ENCODE measurements around the gene SCNN1A. TPM values are rescaled to one million over a fixed set of nuclear protein-coding genes. Genes with fewer than 3 reads are reported as not detected.

Gene SCNN1A
- total and polyA plus RNA-seq, 7 donors = 0.82 to 169 (median 7.2) TPM

DNA sequence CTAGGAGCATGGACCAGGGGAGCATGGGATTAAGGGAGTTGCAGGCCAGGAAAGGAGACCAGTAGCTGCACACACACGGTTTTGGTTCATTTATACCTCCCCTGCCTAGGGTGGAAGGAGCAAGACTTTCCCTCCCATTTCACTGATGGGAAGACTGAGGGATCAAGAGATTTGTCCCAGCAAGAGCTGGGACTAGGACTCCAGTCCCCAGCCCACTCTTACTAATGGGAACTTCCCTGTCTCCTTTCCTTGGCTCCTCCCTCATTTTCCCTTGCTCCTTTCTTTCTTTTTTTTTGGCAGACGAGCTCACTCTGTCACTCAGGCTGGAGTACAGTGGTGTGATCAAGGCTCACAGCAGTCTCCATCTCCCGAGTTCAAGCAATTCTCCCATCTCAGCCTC, 13.0 kb downstream of the SCNN1A start:
- H3K4me3 ChIP-seq = no peak overlapping the region
- no peak for TF ChIP-seq POLR2AphosphoS5 (IDR thresholded peaks at IDR 0.05)
- no peak for TF ChIP-seq POLR2A (IDR thresholded peaks at IDR 0.05)
- no peak for TF ChIP-seq EP300 (IDR thresholded peaks at IDR 0.05)
- TF ChIP-seq CTCF (IDR thresholded peaks at IDR 0.05) = no peak
- WGBS, 2 donors = 45 to 72% methylated on average over 3 of the region's 3 CpGs
- H3K4me1 ChIP-seq = peaks cover 0 to 27% (median 17%) of the 10 kb centered on the region in 4 donors
- DNase-seq = no peak
- peak overlapping the region; percentile 39 to 98 (median 94) for H3K27ac ChIP-seq
- H3K9me3 ChIP-seq = no peaks in the 10 kb centered on the region
- H3K36me3 ChIP-seq = no peaks in the 10 kb centered on the region
- H3K27me3 ChIP-seq = no peaks in the 10 kb centered on the region
- intact Hi-C loops (cut with DNase I) = no loop called here

GRCh38 chr12:6361834-6362233, 13.5 kb downstream of the SCNN1A start:
- H3K27ac ChIP-seq = peak overlapping the region; percentile 39 to 98 (median 94)
- H3K27me3 ChIP-seq = no peaks in the 10 kb centered on the region
- H3K4me3 ChIP-seq = no peak overlapping the region
- DNase-seq = no peak
- H3K36me3 ChIP-seq = no peaks in the 10 kb centered on the region
- H3K4me1 ChIP-seq = peaks cover 0 to 27% (median 16%) of the 10 kb centered on the region in 4 donors
- no peaks in the 10 kb centered on the region for H3K9me3 ChIP-seq
- 41 to 70% methylated on average over 14 of the region's 14 CpGs for WGBS, 2 donors
- intact Hi-C loops (cut with DNase I) = loop anchor here (2.0 kb wide), 1 partner anchor 19 kb away; the partner anchor contains the start of gene TNFRSF1A
- TF ChIP-seq POLR2AphosphoS5 (IDR thresholded peaks at IDR 0.05) (peak in 1 of 4 donors; percentile 7), EP300 (IDR thresholded peaks at IDR 0.05) (no peak), POLR2A (IDR thresholded peaks at IDR 0.05) (no peak)

DNA sequence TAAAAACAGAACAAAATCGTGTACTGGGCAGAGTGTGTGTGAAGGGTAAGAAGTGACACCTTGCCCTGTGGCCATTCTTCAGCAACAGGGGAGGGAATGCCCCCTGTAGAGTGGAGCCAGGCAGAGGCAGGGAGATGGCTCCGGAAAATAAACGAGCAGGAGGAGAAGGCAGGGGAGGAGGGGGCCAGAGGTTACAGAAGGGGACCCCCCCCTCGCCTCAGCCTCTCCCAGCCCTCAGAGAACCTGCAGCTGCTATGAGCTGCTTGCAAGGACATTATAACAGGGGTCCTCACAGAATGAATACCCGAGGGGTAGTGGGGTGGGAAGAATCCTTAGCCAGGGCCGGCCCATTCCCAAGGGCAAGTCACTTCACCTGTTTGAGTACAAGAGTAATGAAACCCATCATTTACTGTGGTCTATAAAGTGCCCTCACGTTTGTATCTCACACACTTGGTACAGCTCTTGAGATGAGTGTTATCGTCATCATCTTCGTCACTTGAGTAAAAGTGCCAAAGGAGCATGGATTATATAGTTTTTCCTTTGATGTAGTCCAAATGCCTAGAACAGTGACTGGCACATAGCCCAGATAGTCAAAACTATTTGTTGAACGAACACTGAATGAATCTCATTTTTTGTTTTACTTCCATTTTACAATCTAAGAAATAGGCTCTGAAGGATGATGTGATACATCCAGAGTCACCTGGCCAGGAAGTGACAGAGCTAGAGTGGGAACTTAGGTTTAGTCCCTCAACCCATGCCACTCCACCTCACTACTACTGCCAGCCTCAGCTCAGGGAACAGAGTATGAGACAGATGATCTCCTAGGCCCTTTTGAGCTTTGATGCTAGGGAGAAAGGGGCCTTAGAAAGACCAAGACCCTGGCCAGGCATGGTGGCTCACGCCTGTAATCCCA, 14.5 kb downstream of the SCNN1A start:
- intact Hi-C loops (cut with DNase I) = loop anchor here (2.0 kb wide), 1 partner anchor 18 kb away; the partner anchor contains the start of gene TNFRSF1A
- Histone ChIP-seq H3K27me3 (no peaks in the 10 kb centered on the region), H3K9me3 (no peaks in the 10 kb centered on the region), H3K4me3 (no peak overlapping the region), H3K27ac (peak overlapping the region; percentile 39 to 98 (median 94)), H3K4me1 (peaks cover 0 to 27% (median 16%) of the 10 kb centered on the region in 4 donors), H3K36me3 (no peaks in the 10 kb centered on the region)
- TF ChIP-seq EP300 (IDR thresholded peaks at IDR 0.05) (peak in 2 of 4 donors; percentile 22 to 81), CTCF (IDR thresholded peaks at IDR 0.05) (no peak), POLR2AphosphoS5 (IDR thresholded peaks at IDR 0.05) (peak in 2 of 4 donors; percentile 16 to 36)
- no peak for DNase-seq
- WGBS, 2 donors = 29 to 58% methylated on average over 11 of the region's 11 CpGs

- TF ChIP-seq EP300 (IDR thresholded peaks at IDR 0.05) (no peak), POLR2AphosphoS5 (IDR thresholded peaks at IDR 0.05) (no peak), POLR2A (IDR thresholded peaks at IDR 0.05) (peak in 1 of 2 donors; percentile 23), CTCF (IDR thresholded peaks at IDR 0.05) (no peak)
- 19 to 55% methylated on average over 7 of the region's 7 CpGs for whole genome bisulfite sequencing, 2 donors
Measured at GRCh38 chr12:6360080-6360571, 15.2 kb downstream of the SCNN1A start.

GRCh38 chr12:6358881-6359280, 16.5 kb downstream of the SCNN1A start:
- Histone ChIP-seq H3K4me3 (no peak overlapping the region), H3K9me3 (no peaks in the 10 kb centered on the region), H3K36me3 (no peaks in the 10 kb centered on the region), H3K4me1 (peaks cover 0 to 22% (median 12%) of the 10 kb centered on the region in 4 donors), H3K27me3 (no peaks in the 10 kb centered on the region), H3K27ac (no peak overlapping the region)
- no peak for DNase-seq
- WGBS, 2 donors = 40 to 73% methylated on average over 1 of the region's 1 CpG
- TF ChIP-seq POLR2AphosphoS5 (IDR thresholded peaks at IDR 0.05) (no peak), CTCF (IDR thresholded peaks at IDR 0.05) (no peak), POLR2A (IDR thresholded peaks at IDR 0.05) (no peak), EP300 (IDR thresholded peaks at IDR 0.05) (no peak)
- intact Hi-C loops (cut with DNase I) = no loop called here

More at GRCh38 chr12:6360080-6360571, 15.2 kb downstream of the SCNN1A start:
- no peak for DNase-seq
- intact Hi-C loops (cut with DNase I) = loop anchor here (2.0 kb wide), 1 partner anchor 17 kb away; the partner anchor contains the start of gene TNFRSF1A
- peaks cover 0 to 27% (median 16%) of the 10 kb centered on the region in 4 donors for H3K4me1 ChIP-seq
- H3K4me3 ChIP-seq = no peak overlapping the region
- H3K27ac ChIP-seq = peak overlapping the region in 3 of 4 donors; percentile 94 to 98 (median 95)
- H3K36me3 ChIP-seq = no peaks in the 10 kb centered on the region
- no peaks in the 10 kb centered on the region for H3K9me3 ChIP-seq
- no peaks in the 10 kb centered on the region for H3K27me3 ChIP-seq

Measured in sigmoid colon (tissue), 7 donors.